ENCODE data around the gene SYNE3.

SYNE3 gene

GRCh38 chr14:95505030-95505589 lies 11.3 kb downstream of the SYNE3 start:
- no peak overlapping the region for H3K4me3 ChIP-seq (replicated peaks; ENCODE audit: low read depth, low read length)
- no peak for DNase-seq (ENCODE audit: low read depth)

GRCh38 chr14:95504135-95505029 lies 12.1 kb downstream of the SYNE3 start:
- DNase-seq (ENCODE audit: low read depth), result peak; percentile 82
- TF ChIP-seq CTCF (IDR thresholded peaks at IDR 0.05; ENCODE audit: low read length, missing control alignments), result no peak
- H3K4me3 ChIP-seq (replicated peaks; ENCODE audit: low read depth, low read length), result no peak overlapping the region

More at GRCh38 chr14:95505030-95505589, 11.3 kb downstream of the SYNE3 start:
- no peak for TF ChIP-seq CTCF (IDR thresholded peaks at IDR 0.05; ENCODE audit: low read length, missing control alignments)

- H3K4me3 ChIP-seq (replicated peaks; ENCODE audit: low read depth, low read length), result no peak overlapping the region
- DNase-seq (ENCODE audit: low read depth), result no peak
- no peak for TF ChIP-seq CTCF (IDR thresholded peaks at IDR 0.05; ENCODE audit: low read length, missing control alignments)
These were observed 12.9 kb downstream of the SYNE3 start for GRCh38 chr14:95503365-95504134.

DNA sequence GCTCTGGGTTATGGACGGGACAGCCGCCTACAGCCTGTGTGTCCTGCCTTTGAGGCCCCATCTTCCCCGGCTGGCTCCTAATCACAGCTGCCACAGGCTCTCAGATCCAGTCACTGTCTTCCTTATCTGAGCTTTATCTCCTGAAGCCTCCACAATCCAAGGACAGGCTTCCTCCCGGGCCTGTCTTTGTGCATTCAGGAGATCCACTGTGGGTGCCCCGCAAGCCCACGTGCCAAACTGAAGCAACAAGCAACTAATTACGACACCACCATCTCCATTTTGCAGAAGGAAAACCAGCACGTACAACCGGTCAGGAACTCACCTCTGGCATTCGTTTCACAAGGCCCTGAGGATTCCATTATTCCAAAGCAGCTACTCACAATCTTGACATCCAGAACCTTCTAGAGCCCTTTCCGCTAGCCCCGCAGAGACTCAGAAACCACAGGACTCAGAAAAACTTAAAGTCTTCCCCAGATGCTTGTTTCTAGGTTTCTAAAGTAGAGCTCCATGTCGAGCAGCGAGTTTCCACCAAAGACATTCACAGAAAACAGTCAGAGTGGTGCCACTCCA lies 14.0 kb downstream of the SYNE3 start:
- TF ChIP-seq CTCF (IDR thresholded peaks at IDR 0.05; ENCODE audit: low read length, missing control alignments), result no peak

DNA sequence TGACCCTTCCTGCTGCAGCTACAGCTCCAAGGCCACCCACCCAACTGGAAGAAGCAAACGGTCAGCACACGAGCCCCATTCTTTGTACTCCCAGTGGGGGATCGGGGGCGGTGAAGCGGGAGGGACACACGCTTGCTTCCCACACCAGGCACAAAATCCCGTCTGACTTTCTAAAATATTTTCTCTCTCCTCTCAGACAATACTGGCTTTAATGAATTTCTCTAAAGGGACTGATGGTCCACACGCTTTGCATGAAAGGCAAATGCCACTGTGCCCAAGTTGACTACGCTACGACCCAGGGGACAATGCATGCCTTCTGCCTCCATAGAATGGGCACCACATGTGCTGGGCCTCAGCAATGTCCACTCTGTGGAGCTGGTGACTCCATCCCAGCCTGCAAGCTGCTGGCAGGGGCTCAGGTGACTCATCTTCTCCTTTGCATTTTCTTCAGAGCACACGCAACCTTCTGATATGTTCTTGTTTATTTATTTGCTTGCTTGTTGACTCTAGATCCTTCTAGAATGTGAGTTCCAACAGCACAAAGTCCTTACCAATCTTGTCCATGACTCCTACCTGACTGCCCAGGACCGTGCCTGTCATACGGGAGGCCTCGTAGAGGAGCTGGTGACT lies 15.6 kb downstream of the SYNE3 start:
- DNase-seq (ENCODE audit: low read depth), result peak; percentile 83
- TF ChIP-seq CTCF (IDR thresholded peaks at IDR 0.05; ENCODE audit: low read length, missing control alignments), result no peak
- no peak overlapping the region for H3K4me3 ChIP-seq (replicated peaks; ENCODE audit: low read depth, low read length)

More for the DNA sequence above, 14.0 kb downstream of the SYNE3 start:
- DNase-seq (ENCODE audit: low read depth), result no peak
- H3K4me3 ChIP-seq (replicated peaks; ENCODE audit: low read depth, low read length), result no peak overlapping the region

- TF ChIP-seq CTCF (IDR thresholded peaks at IDR 0.05; ENCODE audit: low read length, missing control alignments), result no peak
- H3K4me3 ChIP-seq (replicated peaks; ENCODE audit: low read depth, low read length), result no peak overlapping the region
- no peak for DNase-seq (ENCODE audit: low read depth)
These were observed 16.2 kb downstream of the SYNE3 start for GRCh38 chr14:95500201-95500681.
